Heart right ventricle (tissue), 16 donors: ENCODE measurements around the gene TMEM229A. TPM values are rescaled to one million over a fixed set of nuclear protein-coding genes. Genes with fewer than 3 reads are reported as not detected.

Experiments used
- ATAC-seq, 8 donors: fragments of 200-7000 bp; cut with Tn5 transposase; one replicate each; pipeline ENCODE4 v1.9.1; 2020; ENCODE audit warnings: mild to moderate bottlenecking in 8 of 8, moderate library complexity in 8 of 8, moderate number of reproducible peaks in 1 of 8
- DNase-seq, 2 donors: peaks; one replicate each; pipeline ENCODE4 v3.0.0-alpha.2; 2020
- H3K27ac ChIP-seq, 10 donors: fragments of 200-600 bp; sonication (generic) in 2 of 10; one replicate each; pipeline versions ENCODE4 v1.5.0 to v1.8.0; 2020 to 2022; ENCODE audit warnings: mild to moderate bottlenecking in 3 of 10
- H3K27me3 ChIP-seq, 7 donors: fragments of 200-600 bp; one replicate each; pipeline ENCODE4 v1.8.0; 2021 to 2022; ENCODE audit warnings: mild to moderate bottlenecking in 2 of 7
- H3K36me3 ChIP-seq, 9 donors: fragments of 200-600 bp; sonication (generic) in 1 of 9; one replicate each; pipeline versions ENCODE4 v1.5.0 to v1.8.0; 2020 to 2022; ENCODE audit warnings: mild to moderate bottlenecking in 2 of 9
- H3K4me1 ChIP-seq, 9 donors: fragments of 200-600 bp; sonication (generic) in 1 of 9; one replicate each; pipeline versions ENCODE4 v1.5.0 to v1.8.0; 2020 to 2022; ENCODE audit warnings: mild to moderate bottlenecking in 4 of 9
- H3K4me3 ChIP-seq, 10 donors: fragments of 200-600 bp; sonication (generic) in 2 of 10; one replicate each; pipeline versions ENCODE4 v1.5.0 to v1.8.0; 2020 to 2022; ENCODE audit warnings: mild to moderate bottlenecking in 7 of 10, moderate library complexity in 2 of 10
- H3K9me3 ChIP-seq, 11 donors: fragments of 200-600 bp in 10 of 11; sonication (generic) in 2 of 11; one replicate each; pipeline versions ENCODE4 v1.5.0 to v1.8.0; 2013 to 2022; ENCODE audit warnings: mild to moderate bottlenecking in 2 of 11, control low read depth in 1 of 11, moderate library complexity in 1 of 11
- CTCF ChIP-seq, 9 donors: fragments of 200-600 bp; sonication (generic) in 2 of 9; IDR thresholded peaks; one replicate each; pipeline versions ENCODE4 v1.5.0 to v1.8.0; 2021 to 2022; ENCODE audit warnings: antibody characterized with exemption in 9 of 9, mild to moderate bottlenecking in 5 of 9, moderate library complexity in 1 of 9
- WGBS, 2 donors: extraction: QIAGEN DNeasy Blood & Tissue Kit; methylation state at CpG; one replicate each; pipeline ENCODE4 v1.1.7; 2013; ENCODE audit warnings: inconsistent platforms in 1 of 2; 5-methylcytosine and 5-hydroxymethylcytosine counted together
- intact Hi-C, 10 donors: fragments of 100-400 bp; cut with DNase I; formaldehyde crosslinking; loops; one replicate each; pipeline versions ENCODE4 v1.11.1 to v1.14.2; 2022
- polyA plus RNA-seq, 2 donors: library from polyadenylated mRNA; stranded (reverse); fragments of 200-250 nt; gene quantifications; one replicate each; pipeline ENCODE4 v1.2.3, GENCODE V29; 2013
- total RNA-seq, 10 donors: library from RNA; stranded (reverse); fragmentation: NEBNext Ultra II Directional in 3 of 10; extraction: Animal tissue kit (Norgen Biotek cat#: 25700) in 3 of 10; gene quantifications; one replicate each; pipeline versions ENCODE4 v1.2.1 to v1.2.4, GENCODE V29; 2021 to 2023
- donor health status: Arrhythmogenic right ventricular cardiomyopathy.
- donor health status: ischemic (EF 13 %, LVEDD 7.1; RV severe dilation, severe dysfunction).
- donor health status: healthy with polysubstance abuse.
- donor health status: DM: no; HTN: yes; CAD: no.
- donor health status: DM: no; HTN: no; CAD: no.
- donor health status: ischemic (EF 25% LVEDD 6.9; RV normal size, moderate dysfunction).
- donor health status: ischemic (EF 25% LVEDD 5.7; RV mildly dilated, moderate dysfunction).
- donor health status: healthy.
- donor health status: DM: yes; HTN: yes; CAD: no.
- donor health status: Ischemic cardiomyopathy.
- donor health status: ischemic (EF 35%, LVEDD 5.7; RV mildly dilated, moderate dysfunction).
- donor health status: nonischemic (EF 11% LVEDD 7.7; RV severe dilation, severe dysfunction).
- donor health status: DM: yes; HTN: yes; CAD: no.
- donor health status: PGD.
- donor health status: ischemic (EF 29% LVEDD 5.4; RV normal size, mild dysfunction).
- donor health status: nonischemic (EF 23%, LVEDD 6.1; RV moderate dilation, normal function).

The TMEM229A gene
- total and polyA plus RNA-seq, 12 donors, result 0.17 to 0.32 TPM; not detected in 10

GRCh38 chr7:124073310-124073645 lies 40.4 kb upstream of the TMEM229A start:
- intact Hi-C loops, result no loop called here
- no peak overlapping the region for H3K27ac ChIP-seq
- no peaks in the 10 kb centered on the region for H3K27me3 ChIP-seq
- WGBS, 2 donors, result 86 to 93% methylated on average over 4 of the region's 4 CpGs
- DNase-seq (no peak), ATAC-seq (no peak)
- no peaks in the 10 kb centered on the region for H3K36me3 ChIP-seq
- H3K9me3 ChIP-seq, result no peaks in the 10 kb centered on the region
- TF ChIP-seq CTCF (IDR thresholded peaks at IDR 0.05), result no peak
- H3K4me3 ChIP-seq, result no peak overlapping the region
- no peaks in the 10 kb centered on the region for H3K4me1 ChIP-seq

GRCh38 chr7:124072603-124073309 lies 39.9 kb upstream of the TMEM229A start:
- no peak overlapping the region for H3K4me3 ChIP-seq
- ATAC-seq, result no peak
- H3K27ac ChIP-seq, result no peak overlapping the region
- intact Hi-C loops, result no loop called here
- no peaks in the 10 kb centered on the region for H3K27me3 ChIP-seq
- no peak for DNase-seq
- H3K4me1 ChIP-seq, result no peaks in the 10 kb centered on the region
- no peaks in the 10 kb centered on the region for H3K9me3 ChIP-seq
- no peaks in the 10 kb centered on the region for H3K36me3 ChIP-seq
- no peak for TF ChIP-seq CTCF (IDR thresholded peaks at IDR 0.05)
- 60 to 74% methylated on average over 4 of the region's 4 CpGs for WGBS, 2 donors

- 61 to 84% methylated on average over 1 of the region's 1 CpG for WGBS, 2 donors
- H3K36me3 ChIP-seq, result no peaks in the 10 kb centered on the region
- ATAC-seq (no peak), DNase-seq (no peak)
- no peak for TF ChIP-seq CTCF (IDR thresholded peaks at IDR 0.05)
- no peak overlapping the region for H3K27ac ChIP-seq
- H3K27me3 ChIP-seq, result no peaks in the 10 kb centered on the region
- no peaks in the 10 kb centered on the region for H3K4me1 ChIP-seq
- H3K4me3 ChIP-seq, result no peak overlapping the region
- no peaks in the 10 kb centered on the region for H3K9me3 ChIP-seq
- intact Hi-C loops, result no loop called here
These were observed 39.0 kb upstream of the TMEM229A start for GRCh38 chr7:124071843-124072242.

GRCh38 chr7:124062171-124062570 lies 29.3 kb upstream of the TMEM229A start:
- no peak overlapping the region for H3K27ac ChIP-seq
- ATAC-seq (no peak), DNase-seq (no peak)
- no peak for TF ChIP-seq CTCF (IDR thresholded peaks at IDR 0.05)
- intact Hi-C loops, result no loop called here
- no peaks in the 10 kb centered on the region for H3K9me3 ChIP-seq
- H3K36me3 ChIP-seq, result no peaks in the 10 kb centered on the region
- H3K4me1 ChIP-seq, result no peaks in the 10 kb centered on the region
- H3K4me3 ChIP-seq, result no peak overlapping the region
- H3K27me3 ChIP-seq, result no peaks in the 10 kb centered on the region
- 38 to 54% methylated on average over 1 of the region's 1 CpG for WGBS, 2 donors
